Articular chondrocyte of knee joint (primary cell): ENCODE measurements around the gene MACROD1. TPM values are rescaled to one million over a fixed set of nuclear protein-coding genes. Genes with fewer than 3 reads are reported as not detected.

Source experiments
- small RNA-seq: library from RNA; depleted of rRNA; stranded (forward); fragments of <200 nt; gene quantifications from one replicate; pipeline ENCODE3, GENCODE V24; 2012
- total RNA-seq: library from RNA; depleted of rRNA; stranded (reverse); fragments of >200 nt; gene quantifications from 2 replicates; pipeline ENCODE4 v1.2.3, GENCODE V29; 2012

The MACROD1 gene
- 12.3 and 13.9 TPM in 2 replicates for total RNA-seq

GRCh38 chr11:64165842-64166635 is at the start of gene MACROD1:
MACROD1 (minus strand) TSS chr11:64166113; CDS start chr11:64165994, 119 bp downstream.

DNA sequence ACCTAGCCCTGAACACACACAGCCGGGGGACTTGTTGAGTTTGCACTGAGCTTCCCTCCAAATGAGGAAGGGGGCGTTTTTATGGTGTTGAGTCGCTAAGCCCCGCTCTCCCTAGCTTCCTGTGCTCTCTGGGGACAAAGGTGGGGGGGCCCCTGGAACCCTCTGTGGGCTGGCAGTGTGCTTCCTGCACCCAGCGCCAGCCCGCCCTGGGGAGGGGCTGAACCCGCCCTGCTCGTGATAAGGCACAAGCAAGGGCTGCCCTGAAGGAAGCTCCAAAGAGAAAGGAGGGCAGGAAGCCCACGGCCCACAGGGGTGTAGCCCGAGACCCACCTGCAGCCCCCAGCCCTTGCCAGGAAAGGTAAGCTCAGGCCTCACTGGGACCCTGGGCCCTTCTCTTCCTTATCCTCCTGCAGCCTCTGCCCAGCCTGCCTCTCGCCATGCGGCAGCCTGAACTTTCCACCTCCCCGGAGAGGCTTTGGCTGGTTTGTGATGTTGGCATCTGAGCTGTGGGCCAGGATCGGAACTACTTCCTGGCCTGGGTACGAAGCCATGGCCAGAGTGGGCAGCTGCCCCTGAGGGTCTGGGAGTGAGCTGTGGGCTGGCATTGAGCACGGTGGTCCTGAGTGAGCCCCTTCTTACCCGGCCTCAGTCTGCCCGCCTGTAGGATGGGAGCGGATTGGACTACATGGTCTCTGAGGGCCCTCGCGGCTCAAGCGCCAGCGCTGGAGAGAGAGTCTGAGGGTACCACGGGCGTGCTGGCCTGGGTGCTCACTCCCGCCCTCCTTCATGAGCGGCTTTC is 40.7 kb upstream of the MACROD1 start, which contains the start of gene FERMT3:
Gene FERMT3 (plus strand): TSS at position 265 of the 799 bp plus-strand sequence. CDS start 644 bp downstream, outside the sequence.

DNA sequence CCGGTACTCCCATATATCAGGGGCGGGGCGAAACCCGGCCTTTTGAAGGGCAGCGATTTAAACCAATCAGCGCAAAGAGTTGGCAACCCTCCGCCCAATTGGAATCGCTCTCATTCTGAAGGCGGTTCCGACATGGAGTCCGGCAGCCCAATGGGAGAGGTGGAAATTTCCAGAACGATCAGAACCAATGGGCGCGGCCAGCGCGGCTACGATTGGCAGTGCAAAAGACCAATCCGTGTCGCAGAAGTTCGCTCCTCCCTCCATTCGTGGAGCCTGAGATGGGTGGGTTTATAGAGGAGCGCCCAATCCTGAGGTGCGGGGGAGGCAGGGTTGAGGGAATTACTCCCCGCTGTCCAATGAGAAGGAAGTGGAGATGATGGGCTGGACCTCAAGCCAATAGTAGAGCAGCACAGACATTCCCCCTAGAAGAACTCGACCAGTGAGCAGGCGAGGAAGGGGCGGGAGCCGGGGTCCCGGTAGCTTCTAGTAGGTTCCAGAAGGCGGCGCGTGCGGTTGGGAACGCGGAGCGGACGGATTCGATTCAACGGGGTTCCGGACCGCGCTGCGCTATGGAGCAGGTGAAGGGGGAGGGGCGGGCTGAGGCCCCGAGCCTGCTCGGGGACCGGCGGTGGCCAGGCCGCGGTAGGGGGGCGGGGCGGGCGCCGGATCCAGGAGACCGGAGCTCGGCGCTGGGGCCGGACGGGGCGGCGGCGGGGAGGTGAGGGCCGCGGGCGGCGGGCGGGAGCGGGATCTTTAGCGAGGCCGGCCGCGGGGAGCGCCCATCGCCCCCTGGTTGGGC is 20.0 kb upstream of the MACROD1 start, which contains the start of gene STIP1:
Gene STIP1 (plus strand): TSS at position 479 of the 799 bp plus-strand sequence. CDS start 91 bp downstream, at position 570.

GRCh38 chr11:64035576-64035975 is 130.3 kb downstream of the MACROD1 start, which contains the start of gene FLRT1:
FLRT1 (plus strand) TSS chr11:64035931; CDS start chr11:64116268, 80,337 bp downstream.

GRCh38 chr11:63986156-63986931 is 179.6 kb downstream of the MACROD1 start, which contains the start of gene OTUB1:
OTUB1 (plus strand) TSS chr11:63986438; CDS start chr11:63986457, 19 bp downstream.

DNA sequence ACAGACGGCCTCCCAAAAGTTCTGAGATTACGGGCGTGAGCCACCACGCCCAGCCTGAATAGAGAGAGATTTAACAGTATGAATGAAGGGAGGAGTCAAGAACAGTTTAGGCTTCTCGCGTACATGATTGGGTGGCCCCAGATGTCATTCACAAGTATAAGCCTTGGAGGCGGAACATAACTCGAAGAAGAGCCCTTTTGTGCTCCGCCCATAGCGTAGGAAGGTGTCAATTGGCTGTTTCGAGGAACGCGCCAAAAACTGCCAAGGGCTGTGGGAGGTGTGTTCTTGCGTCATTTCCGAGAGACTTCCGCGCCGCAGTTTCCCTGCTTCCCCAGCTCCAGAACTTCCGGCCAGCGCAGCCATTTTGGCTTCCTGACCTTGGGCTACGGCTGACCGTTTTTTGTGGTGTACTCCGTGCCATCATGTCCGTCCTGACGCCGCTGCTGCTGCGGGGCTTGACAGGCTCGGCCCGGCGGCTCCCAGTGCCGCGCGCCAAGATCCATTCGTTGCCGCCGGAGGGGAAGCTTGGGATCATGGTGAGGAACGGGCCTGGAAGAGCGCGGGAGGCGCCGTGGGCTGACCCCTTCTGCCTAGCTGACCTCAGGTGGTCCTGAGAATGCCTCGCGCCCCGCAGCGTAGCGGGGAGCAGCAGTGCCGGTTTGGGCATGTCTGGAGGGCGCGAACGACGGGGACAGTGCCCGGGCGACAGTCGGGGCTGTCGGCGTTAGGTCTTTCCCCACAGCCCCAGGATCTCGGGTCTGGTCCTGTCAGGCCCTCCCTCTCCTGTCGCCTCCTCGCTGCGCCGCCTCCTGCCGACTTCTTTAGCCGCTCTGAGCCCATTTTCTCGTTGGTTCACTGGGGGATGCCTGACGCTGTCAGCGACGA is 191.4 kb downstream of the MACROD1 start, which contains the start of gene COX8A:
Gene COX8A (plus strand): TSS at position 362 of the 885 bp plus-strand sequence. CDS start 61 bp downstream, at position 423.

Small RNA genes lying within 50 kb of the gene (small RNA-seq; reads per million reads assigned to genes)
- not detected for gene RNU6-45P

Other genes with a start within 250 kb of the MACROD1 start
- 0.65 and 0.97 TPM in 2 replicates for gene RCOR2, start 248.9 kb downstream of the MACROD1 start, total RNA-seq
- gene NAA40, start 227.1 kb downstream of the MACROD1 start, total RNA-seq: 12.2 and 14.5 TPM in 2 replicates
- 163 and 177 TPM in 2 replicates for gene COX8A, start 191.5 kb downstream of the MACROD1 start, total RNA-seq
- 32.6 and 36.7 TPM in 2 replicates for gene OTUB1, start 179.7 kb downstream of the MACROD1 start, total RNA-seq
- under 0.01 and 0.11 TPM in 2 replicates for gene FLRT1, start 130.2 kb downstream of the MACROD1 start, total RNA-seq
- 84.9 and 87.6 TPM in 2 replicates for gene STIP1, start 20.1 kb upstream of the MACROD1 start, total RNA-seq
- gene FERMT3, start 40.6 kb upstream of the MACROD1 start, total RNA-seq: 1.0 and 1.2 TPM in 2 replicates
- gene TRPT1, start 60.1 kb upstream of the MACROD1 start, total RNA-seq: 20.8 and 29.8 TPM in 2 replicates
- 35.0 and 35.9 TPM in 2 replicates for gene NUDT22, start 60.2 kb upstream of the MACROD1 start, total RNA-seq
- gene DNAJC4, start 64.4 kb upstream of the MACROD1 start, total RNA-seq: 9.1 and 11.8 TPM in 2 replicates
- 17.3 and 25.5 TPM in 2 replicates for gene VEGFB, start 68.5 kb upstream of the MACROD1 start, total RNA-seq
- gene FKBP2, start 75.0 kb upstream of the MACROD1 start, total RNA-seq: 32.5 and 35.7 TPM in 2 replicates
- gene PPP1R14B, start 80.8 kb upstream of the MACROD1 start, total RNA-seq: 104 and 126 TPM in 2 replicates
- 19.5 and 20.3 TPM in 2 replicates for gene PLCB3, start 85.4 kb upstream of the MACROD1 start, total RNA-seq
- 61.0 and 65.3 TPM in 2 replicates for gene BAD, start 118.6 kb upstream of the MACROD1 start, total RNA-seq
- 10.6 and 11.1 TPM in 2 replicates for gene GPR137, start 119.7 kb upstream of the MACROD1 start, total RNA-seq
- gene KCNK4, start 125.2 kb upstream of the MACROD1 start, total RNA-seq: 0.11 TPM in 1 of 2 replicates, not detected in the other
- gene CATSPERZ, start 134.2 kb upstream of the MACROD1 start, total RNA-seq: 0.13 TPM in 1 of 2 replicates, not detected in the other
- gene ESRRA, start 139.4 kb upstream of the MACROD1 start, total RNA-seq: 17.6 and 18.7 TPM in 2 replicates
- 109 and 165 TPM in 2 replicates for gene TRMT112, start 151.4 kb upstream of the MACROD1 start, total RNA-seq
- gene PRDX5, start 152.0 kb upstream of the MACROD1 start, total RNA-seq: 218 and 224 TPM in 2 replicates
- 0.26 and 0.86 TPM in 2 replicates for gene CCDC88B, start 174.1 kb upstream of the MACROD1 start, total RNA-seq
- 26.3 and 38.2 TPM in 2 replicates for gene RPS6KA4, start 193.0 kb upstream of the MACROD1 start, total RNA-seq